Measurements from ENCODE around the gene FAM83G. TPM values are rescaled to one million over a fixed set of nuclear protein-coding genes. Genes with fewer than 3 reads are reported as not detected.
A peak's percentile ranks its signal among the peaks of the same experiment; 100 is the strongest.

Gene FAM83G
- total and polyA plus RNA-seq, 2 donors (not counting 1 experiment from before 2014, with no cell fraction given), result 2.4 to 6.3 TPM

DNA sequence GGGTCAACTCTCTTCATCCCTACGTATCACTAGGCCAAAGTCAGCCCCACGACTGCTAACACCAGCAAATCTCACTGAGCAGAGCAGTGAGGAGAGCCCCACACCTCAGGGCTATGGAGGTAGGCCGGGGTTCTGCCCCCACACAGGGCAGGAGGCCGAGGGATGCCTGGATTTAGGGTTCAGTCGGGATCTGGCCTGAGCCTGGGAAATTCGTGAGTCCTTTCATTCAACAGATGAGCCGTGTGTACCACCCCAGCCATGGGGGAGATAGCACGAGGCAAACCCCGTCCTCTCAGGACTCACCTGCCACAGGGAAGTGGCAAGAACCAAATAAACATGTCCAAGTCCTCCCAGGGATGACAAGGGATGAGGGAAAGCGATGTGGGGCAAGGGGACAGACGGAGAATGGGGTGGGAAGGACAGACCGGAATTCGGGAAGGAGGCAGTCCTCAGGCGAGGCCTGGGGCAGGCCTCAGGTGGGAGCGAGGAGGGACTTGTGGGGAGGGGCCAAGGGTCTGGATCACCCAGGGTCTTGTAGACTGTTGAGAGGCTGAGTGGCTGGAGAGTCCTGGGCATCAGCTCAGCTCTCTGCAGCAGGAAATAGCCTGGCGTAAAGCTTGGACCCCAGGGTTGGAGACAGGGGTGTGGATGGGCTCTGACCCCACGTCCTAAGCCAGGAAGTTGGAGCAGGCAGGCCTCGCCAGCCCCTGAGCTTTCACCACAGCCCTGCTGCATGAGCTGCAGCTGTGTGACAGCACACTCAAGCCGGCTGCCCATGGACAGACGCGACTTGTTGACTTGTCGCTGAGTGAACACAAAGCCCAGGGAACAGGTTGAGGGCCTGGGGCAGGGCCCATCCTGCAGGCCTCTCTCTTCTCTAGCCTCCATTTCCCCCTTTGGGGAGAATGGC, 7.9 kb upstream of the FAM83G start:
- no peak overlapping the region for H3K4me2 ChIP-seq (ENCODE audit: extremely low read depth, insufficient read depth, low read length)
- no peaks in the 10 kb centered on the region for H3K27me3 ChIP-seq (ENCODE audit: control insufficient read depth, insufficient read depth, low read length)
- H2AFZ ChIP-seq (ENCODE audit: low read length), result no peak overlapping the region
- TF ChIP-seq, protein P1, sequence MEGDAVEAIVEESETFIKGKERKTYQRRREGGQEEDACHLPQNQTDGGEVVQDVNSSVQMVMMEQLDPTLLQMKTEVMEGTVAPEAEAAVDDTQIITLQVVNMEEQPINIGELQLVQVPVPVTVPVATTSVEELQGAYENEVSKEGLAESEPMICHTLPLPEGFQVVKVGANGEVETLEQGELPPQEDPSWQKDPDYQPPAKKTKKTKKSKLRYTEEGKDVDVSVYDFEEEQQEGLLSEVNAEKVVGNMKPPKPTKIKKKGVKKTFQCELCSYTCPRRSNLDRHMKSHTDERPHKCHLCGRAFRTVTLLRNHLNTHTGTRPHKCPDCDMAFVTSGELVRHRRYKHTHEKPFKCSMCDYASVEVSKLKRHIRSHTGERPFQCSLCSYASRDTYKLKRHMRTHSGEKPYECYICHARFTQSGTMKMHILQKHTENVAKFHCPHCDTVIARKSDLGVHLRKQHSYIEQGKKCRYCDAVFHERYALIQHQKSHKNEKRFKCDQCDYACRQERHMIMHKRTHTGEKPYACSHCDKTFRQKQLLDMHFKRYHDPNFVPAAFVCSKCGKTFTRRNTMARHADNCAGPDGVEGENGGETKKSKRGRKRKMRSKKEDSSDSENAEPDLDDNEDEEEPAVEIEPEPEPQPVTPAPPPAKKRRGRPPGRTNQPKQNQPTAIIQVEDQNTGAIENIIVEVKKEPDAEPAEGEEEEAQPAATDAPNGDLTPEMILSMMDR (conservative IDR thresholded peaks at IDR 0.05 in 1 of 2, IDR thresholded peaks at IDR 0.05 in 1 of 2; ENCODE audit: low read depth in 1 of 2, low read length in 2 of 2), result no peak
- no peak for TF ChIP-seq EZH2 (IDR thresholded peaks at IDR 0.05; ENCODE audit: low read length, missing control alignments)
- H3K36me3 ChIP-seq (ENCODE audit: control insufficient read depth, insufficient read depth, low read length), result no peaks in the 10 kb centered on the region
- no peaks in the 10 kb centered on the region for H3K9me3 ChIP-seq (ENCODE audit: control insufficient read depth, insufficient read depth, low read depth, low read length)
- DNase-seq (ENCODE audit: low read depth in 2 of 2), result no peak
- no peaks in the 10 kb centered on the region for H3K79me2 ChIP-seq (ENCODE audit: control insufficient read depth, insufficient read depth, low read length)
- no peaks in the 10 kb centered on the region for H4K20me1 ChIP-seq (ENCODE audit: control insufficient read depth, extremely low read depth, insufficient read depth, low read length)
- H3K27ac ChIP-seq (ENCODE audit: insufficient read depth, low read length), result no peak overlapping the region
- no peak overlapping the region for H3K4me3 ChIP-seq (replicated peaks in 1 of 4; ENCODE audit: control extremely low read depth in 1 of 4, insufficient read depth in 1 of 4, low read depth in 3 of 4, low read length in 4 of 4)
- no peaks in the 10 kb centered on the region for H3K4me1 ChIP-seq (ENCODE audit: control insufficient read depth, extremely low read depth, insufficient read depth, low read length)
- H3K9ac ChIP-seq (ENCODE audit: insufficient read depth, low read length), result no peak overlapping the region

DNA sequence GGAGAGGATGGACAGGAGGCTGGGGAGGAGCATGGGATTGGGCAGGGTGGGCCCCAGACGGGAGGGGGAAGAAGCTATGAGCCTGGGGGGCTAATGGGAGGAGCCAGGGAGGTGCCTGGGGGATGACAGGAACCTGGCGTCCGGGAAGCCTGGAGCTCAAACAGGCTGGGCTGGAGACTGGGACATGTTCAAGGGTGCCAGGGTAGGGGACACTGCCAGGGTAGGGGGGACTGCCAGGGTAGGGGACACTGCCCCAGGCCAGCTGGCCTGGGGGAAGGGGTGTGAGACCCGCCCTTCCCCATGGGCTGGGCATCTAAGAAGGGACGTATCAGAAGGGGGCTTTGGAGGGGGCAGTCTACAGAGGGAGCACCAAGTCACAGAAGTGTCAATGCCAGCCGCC, 7.0 kb upstream of the FAM83G start:
- Histone ChIP-seq H3K4me1 (ENCODE audit: control insufficient read depth, extremely low read depth, insufficient read depth, low read length) (no peaks in the 10 kb centered on the region), H3K4me2 (ENCODE audit: extremely low read depth, insufficient read depth, low read length) (no peak overlapping the region), H4K20me1 (ENCODE audit: control insufficient read depth, extremely low read depth, insufficient read depth, low read length) (no peaks in the 10 kb centered on the region), H3K4me3 (replicated peaks in 1 of 4; ENCODE audit: control extremely low read depth in 1 of 4, insufficient read depth in 1 of 4, low read depth in 3 of 4, low read length in 4 of 4) (no peak overlapping the region), H3K9ac (ENCODE audit: insufficient read depth, low read length) (no peak overlapping the region), H2AFZ (ENCODE audit: low read length) (no peak overlapping the region), H3K27me3 (ENCODE audit: control insufficient read depth, insufficient read depth, low read length) (no peaks in the 10 kb centered on the region), H3K79me2 (ENCODE audit: control insufficient read depth, insufficient read depth, low read length) (no peaks in the 10 kb centered on the region), H3K36me3 (ENCODE audit: control insufficient read depth, insufficient read depth, low read length) (no peaks in the 10 kb centered on the region), H3K9me3 (ENCODE audit: control insufficient read depth, insufficient read depth, low read depth, low read length) (no peaks in the 10 kb centered on the region), H3K27ac (ENCODE audit: insufficient read depth, low read length) (no peak overlapping the region)
- DNase-seq (ENCODE audit: low read depth in 2 of 2), result no peak
- TF ChIP-seq EZH2 (IDR thresholded peaks at IDR 0.05; ENCODE audit: low read length, missing control alignments), result no peak
- TF ChIP-seq, protein P1 (conservative IDR thresholded peaks at IDR 0.05 in 1 of 2, IDR thresholded peaks at IDR 0.05 in 1 of 2; ENCODE audit: low read depth in 1 of 2, low read length in 2 of 2), result no peak

DNA sequence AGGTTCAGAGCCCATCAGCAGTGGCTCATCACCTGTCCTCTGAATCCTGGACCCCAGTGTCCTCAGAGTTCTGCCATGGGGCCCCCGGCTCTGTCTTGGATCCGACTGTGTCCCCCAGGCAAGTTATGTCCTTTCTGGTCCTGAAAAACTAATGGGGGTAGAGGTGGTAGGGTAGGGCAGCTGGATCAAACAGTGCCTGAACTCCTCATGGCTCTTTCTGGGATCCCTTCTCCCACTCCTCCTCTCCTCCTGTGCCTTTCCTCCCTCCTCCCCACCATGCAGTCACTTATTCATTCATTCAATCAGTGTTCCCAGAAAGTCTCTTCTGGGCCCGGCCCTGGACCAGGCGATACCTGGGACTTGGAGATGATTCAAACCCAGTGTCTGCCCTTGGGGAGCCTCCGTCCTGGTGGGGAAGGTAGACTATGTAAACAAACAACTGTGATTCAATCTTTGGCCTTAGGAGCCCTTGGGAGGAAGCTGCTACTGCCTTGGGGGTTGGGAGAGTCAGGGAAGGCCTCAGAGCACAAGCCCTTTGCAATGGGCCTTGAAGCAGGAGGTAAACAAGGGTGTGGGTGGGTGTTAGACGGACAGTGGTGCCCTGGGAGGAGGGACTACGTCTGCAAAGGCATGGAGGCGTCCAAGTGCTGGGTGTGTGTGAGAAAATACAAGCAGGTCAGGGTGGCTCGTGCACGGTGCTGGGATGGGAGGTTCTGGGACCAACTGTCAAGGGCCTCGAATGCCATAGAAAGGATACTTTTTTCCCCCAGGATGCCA, 6.4 kb upstream of the FAM83G start:
- Histone ChIP-seq H3K9me3 (ENCODE audit: control insufficient read depth, insufficient read depth, low read depth, low read length) (no peaks in the 10 kb centered on the region), H3K9ac (ENCODE audit: insufficient read depth, low read length) (no peak overlapping the region), H3K4me3 (replicated peaks in 1 of 4; ENCODE audit: control extremely low read depth in 1 of 4, insufficient read depth in 1 of 4, low read depth in 3 of 4, low read length in 4 of 4) (no peak overlapping the region), H3K4me1 (ENCODE audit: control insufficient read depth, extremely low read depth, insufficient read depth, low read length) (no peaks in the 10 kb centered on the region), H3K27me3 (ENCODE audit: control insufficient read depth, insufficient read depth, low read length) (no peaks in the 10 kb centered on the region), H3K4me2 (ENCODE audit: extremely low read depth, insufficient read depth, low read length) (no peak overlapping the region), H3K27ac (ENCODE audit: insufficient read depth, low read length) (no peak overlapping the region), H3K79me2 (ENCODE audit: control insufficient read depth, insufficient read depth, low read length) (no peaks in the 10 kb centered on the region), H2AFZ (ENCODE audit: low read length) (no peak overlapping the region), H3K36me3 (ENCODE audit: control insufficient read depth, insufficient read depth, low read length) (no peaks in the 10 kb centered on the region), H4K20me1 (ENCODE audit: control insufficient read depth, extremely low read depth, insufficient read depth, low read length) (no peaks in the 10 kb centered on the region)
- TF ChIP-seq EZH2 (IDR thresholded peaks at IDR 0.05; ENCODE audit: low read length, missing control alignments), result no peak
- TF ChIP-seq, protein P1 (conservative IDR thresholded peaks at IDR 0.05 in 1 of 2, IDR thresholded peaks at IDR 0.05 in 1 of 2; ENCODE audit: low read depth in 1 of 2, low read length in 2 of 2), result no peak
- DNase-seq (ENCODE audit: low read depth in 2 of 2), result peak in 1 of 2 donors; percentile 9

Data from fibroblast of lung (primary cell).